ENCODE data around the gene MANSC1.
A peak's percentile ranks its signal among the peaks of the same experiment; 100 is the strongest.
"Not testable (repeated sequence)": the region's sequence is repeated elsewhere in the genome, so short reads cannot be mapped to it uniquely, and the experiment has no call there.

Gene MANSC1

DNA sequence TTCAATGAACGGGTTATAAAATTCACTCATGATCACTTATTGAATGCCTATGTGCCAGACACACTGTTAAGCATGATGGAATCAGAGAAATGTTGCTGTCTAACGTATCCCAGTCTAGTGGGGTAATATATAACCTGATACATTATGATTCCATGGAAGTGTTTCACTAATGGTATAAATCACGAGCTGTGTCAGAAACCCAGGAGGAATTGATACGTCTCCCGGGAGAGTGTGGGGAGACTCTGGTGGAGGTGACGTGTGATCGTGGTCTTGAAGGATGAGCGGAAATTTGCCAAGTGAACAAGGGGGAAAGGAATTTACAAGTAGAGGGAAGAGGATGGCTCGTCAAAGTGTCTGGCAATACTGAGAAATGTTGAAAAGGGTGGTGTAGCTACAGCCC lies 26.5 kb downstream of the MANSC1 start:
- TF ChIP-seq, protein P1, sequence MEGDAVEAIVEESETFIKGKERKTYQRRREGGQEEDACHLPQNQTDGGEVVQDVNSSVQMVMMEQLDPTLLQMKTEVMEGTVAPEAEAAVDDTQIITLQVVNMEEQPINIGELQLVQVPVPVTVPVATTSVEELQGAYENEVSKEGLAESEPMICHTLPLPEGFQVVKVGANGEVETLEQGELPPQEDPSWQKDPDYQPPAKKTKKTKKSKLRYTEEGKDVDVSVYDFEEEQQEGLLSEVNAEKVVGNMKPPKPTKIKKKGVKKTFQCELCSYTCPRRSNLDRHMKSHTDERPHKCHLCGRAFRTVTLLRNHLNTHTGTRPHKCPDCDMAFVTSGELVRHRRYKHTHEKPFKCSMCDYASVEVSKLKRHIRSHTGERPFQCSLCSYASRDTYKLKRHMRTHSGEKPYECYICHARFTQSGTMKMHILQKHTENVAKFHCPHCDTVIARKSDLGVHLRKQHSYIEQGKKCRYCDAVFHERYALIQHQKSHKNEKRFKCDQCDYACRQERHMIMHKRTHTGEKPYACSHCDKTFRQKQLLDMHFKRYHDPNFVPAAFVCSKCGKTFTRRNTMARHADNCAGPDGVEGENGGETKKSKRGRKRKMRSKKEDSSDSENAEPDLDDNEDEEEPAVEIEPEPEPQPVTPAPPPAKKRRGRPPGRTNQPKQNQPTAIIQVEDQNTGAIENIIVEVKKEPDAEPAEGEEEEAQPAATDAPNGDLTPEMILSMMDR (conservative IDR thresholded peaks at IDR 0.05; ENCODE audit: low read depth, low read length) = no peak
- H3K4me3 ChIP-seq (ENCODE audit: low read depth, low read length) = no peak overlapping the region
- DNase-seq (ENCODE audit: low read depth) = no peak

DNA sequence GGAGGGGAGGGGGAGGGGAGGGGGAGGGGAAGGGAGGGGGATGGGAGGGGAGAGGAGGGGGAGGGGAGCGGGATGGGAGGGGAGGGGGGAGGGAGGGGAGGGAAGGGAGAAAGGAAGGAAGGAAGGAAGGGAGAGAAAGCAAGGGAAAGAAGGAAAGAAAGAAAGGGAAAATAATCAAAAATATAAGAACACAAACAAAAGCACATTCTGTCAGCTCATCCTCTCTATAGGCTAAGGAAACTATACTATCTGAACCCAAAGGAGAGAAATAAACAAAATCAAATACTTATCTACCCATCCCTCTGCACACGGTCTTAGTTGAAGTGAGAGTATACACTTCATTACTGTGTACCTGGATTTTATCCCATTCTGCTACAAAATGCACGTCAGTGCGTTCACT lies 26.9 kb downstream of the MANSC1 start:
- DNase-seq (ENCODE audit: low read depth) = no peak
- TF ChIP-seq, protein P1 (conservative IDR thresholded peaks at IDR 0.05; ENCODE audit: low read depth, low read length) = no peak
- no peak overlapping the region for H3K4me3 ChIP-seq (ENCODE audit: low read depth, low read length)

DNA sequence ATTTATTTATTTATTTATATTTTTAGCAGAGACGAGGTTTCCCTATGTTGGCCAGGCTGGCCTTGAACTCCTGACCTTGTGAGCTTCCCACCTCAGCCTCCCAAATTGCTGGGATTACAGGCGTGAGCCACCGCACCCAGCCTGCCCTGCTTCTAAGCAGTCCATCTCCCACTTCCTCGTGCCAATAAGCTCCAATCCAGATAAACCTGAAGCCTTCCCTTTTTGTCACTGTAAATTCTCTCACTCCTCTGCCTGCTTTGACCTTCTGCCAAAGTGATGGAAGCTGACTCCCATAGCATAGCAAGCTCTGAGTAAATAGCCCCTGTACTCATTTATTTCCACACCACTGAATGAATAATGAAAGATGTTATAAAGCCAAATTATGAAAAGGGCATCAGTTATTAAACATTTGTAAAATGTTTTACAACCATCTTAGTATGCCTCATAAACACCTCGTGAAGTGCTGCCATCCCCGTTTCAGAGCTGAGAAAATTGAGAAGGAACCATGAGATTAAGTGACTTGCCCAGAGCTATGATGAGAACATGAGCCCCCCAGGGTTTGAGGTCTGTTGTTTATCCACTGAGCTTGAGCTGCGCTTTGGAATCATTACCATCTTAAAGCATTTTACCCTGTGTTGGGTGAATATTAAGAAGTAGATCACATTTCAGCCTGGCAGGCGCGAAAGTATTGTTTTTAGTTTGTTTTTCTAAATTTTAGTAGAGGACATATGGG lies 30.4 kb downstream of the MANSC1 start:
- peak; percentile 31 for DNase-seq (ENCODE audit: low read depth)
- TF ChIP-seq, protein P1 (conservative IDR thresholded peaks at IDR 0.05; ENCODE audit: low read depth, low read length) = no peak
- H3K4me3 ChIP-seq (ENCODE audit: low read depth, low read length) = peak overlapping the region; percentile 42

DNA sequence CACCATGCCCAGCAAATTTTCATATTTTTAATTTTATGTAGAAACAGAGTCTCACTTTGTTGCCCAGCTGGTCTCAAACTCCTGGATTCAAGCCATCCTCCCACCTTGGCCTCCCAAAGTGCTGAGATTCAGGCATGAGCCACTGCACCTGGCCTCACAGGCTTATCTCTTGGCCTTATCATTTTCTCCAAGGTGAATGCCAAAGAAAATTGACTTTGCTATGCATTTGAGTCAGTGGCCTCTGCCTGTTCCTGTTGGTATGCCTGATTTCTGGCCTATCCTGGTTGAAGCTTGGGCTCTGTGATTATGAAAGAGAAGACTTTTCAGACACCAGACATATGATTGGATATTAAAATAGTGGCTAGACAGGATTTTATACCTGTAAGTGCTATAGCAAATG lies 34.2 kb downstream of the MANSC1 start:
- no peak overlapping the region for H3K4me3 ChIP-seq (ENCODE audit: low read depth, low read length)
- TF ChIP-seq, protein P1 (conservative IDR thresholded peaks at IDR 0.05; ENCODE audit: low read depth, low read length) = no peak
- no peak for DNase-seq (ENCODE audit: low read depth)

DNA sequence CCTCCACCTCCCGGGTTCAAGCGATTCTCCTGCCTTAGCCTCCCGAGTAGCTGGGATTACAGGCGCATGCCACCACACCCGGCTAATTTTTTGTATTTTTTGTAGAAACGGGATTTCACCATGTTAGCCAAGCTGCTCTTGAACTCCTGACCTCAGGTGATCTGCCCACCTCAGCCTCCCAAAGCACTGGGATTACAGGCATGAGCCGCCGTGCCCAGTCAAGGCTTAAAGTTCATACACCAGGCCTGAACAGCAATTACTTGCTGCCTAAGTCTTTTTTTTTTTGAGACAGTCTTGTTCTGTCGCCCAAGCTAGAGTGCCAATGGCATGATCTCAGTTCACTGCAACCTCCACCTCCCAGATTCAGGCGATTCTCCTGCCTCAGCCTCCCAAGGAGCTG lies 39.3 kb downstream of the MANSC1 start:
- not testable (repeated sequence) for DNase-seq (ENCODE audit: low read depth); H3K4me3 ChIP-seq (ENCODE audit: low read depth, low read length)

DNA sequence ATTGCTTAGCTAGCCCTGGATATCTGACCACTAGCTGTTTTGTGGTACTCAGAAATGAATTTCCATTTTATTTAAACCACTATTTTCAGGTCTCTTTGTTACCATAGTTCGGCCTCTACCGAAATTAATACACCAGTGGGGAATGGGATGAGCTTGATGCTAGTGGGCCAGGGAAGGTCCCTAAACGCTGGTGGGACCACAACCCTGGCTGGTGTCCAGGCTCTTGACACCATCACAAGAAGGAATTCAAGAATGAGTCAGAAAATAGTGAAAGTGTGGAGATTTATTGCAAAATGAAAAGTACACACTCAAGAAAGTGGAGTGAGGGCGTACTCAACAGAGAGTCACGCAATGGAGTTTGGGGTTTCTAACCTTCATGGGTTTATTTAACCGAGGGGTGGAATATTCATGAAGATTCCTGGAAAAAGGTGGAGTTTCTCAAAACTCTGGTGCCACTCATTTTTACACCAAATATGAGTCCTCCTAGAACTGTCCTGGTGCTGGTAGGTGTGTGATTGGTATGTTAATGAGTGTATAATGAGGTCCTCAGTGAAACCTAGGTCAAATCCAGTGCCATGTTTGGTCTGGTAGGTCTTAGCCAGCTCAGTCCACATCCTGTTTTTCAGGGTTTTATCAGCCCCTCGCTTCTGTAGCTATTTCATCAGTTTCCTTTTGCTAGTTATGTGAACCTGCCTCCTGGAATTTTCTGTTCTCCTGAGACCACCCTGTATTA lies 44.3 kb downstream of the MANSC1 start:
- peak; percentile 9 for DNase-seq (ENCODE audit: low read depth)
- TF ChIP-seq, protein P1 (conservative IDR thresholded peaks at IDR 0.05; ENCODE audit: low read depth, low read length) = no peak
- no peak overlapping the region for H3K4me3 ChIP-seq (ENCODE audit: low read depth, low read length)

DNA sequence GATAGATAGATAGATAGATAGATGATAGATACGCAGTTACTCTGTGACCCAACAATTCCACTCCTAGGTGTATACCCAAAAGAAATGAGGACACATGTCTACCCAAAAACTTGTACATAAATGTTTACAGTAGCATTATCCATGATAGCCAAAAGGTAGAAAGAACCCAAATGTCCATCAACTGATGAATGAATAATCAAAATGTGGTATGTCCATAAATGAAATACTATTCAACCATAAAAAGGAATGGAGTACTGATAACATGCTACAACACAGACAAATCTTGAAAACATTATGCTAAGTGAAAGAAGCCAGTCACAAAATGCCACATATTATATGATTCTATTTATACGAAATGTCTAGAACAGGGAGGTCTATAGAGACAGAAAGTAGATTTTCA lies 47.1 kb downstream of the MANSC1 start:
- TF ChIP-seq, protein P1 (conservative IDR thresholded peaks at IDR 0.05; ENCODE audit: low read depth, low read length) = no peak
- no peak for DNase-seq (ENCODE audit: low read depth)
- H3K4me3 ChIP-seq (ENCODE audit: low read depth, low read length) = no peak overlapping the region

Measured in choroid plexus epithelial cell (primary cell).